NOMO-1 treated with DMSO at 0.1 percent for 48 hours (cell line): Measurements from ENCODE around the gene NCAM2.

Source experiments
- DNase-seq: peaks from one replicate; lab custom pipeline; 2025; ENCODE audit not compliant: unreplicated experiment; lab: John Stamatoyannopoulos, UW

Gene NCAM2

DNA sequence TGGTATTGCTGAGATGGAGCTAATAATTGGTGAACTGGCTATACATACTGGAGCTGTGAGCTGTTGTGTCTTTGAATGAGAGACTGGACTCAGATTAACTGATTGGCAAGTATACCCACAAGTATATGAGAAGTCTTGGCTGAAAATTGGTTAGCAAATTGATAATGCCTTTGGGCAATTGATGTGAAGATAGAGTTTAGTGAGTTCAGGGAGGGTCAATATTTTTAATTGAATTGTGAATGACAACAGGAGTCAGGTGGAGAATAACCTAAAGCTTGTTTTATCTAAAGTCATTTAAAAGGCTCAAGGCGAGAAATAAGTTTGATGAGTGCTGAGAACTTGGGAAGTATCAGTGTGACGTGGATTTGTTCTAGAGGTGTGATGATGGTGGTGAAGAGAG lies 27.5 kb downstream of the NCAM2 start:
- no peak for DNase-seq

DNA sequence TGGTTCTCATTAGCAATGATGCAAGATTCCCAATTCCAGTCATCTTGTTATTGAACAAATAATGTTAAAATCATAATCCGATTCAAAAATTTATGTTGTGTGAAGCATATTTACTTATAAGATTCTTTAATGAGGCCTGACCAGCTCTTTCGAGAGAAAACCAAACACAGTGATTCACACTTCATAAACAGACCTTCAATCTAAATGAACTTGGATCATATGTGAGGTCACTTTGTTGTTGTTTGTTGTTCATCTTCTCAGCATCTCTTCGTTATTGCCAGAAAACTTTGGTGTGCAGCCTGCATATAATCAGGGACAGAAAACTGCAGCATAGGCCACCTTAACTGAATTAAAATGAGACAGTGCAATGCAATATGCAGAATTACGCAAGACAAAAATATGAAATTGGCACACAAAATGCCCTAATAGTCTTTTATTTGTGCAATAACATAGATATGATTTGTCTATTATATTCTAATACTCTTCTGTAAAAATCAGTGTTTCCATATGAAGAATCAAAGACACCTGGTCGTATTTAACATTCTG lies 30.1 kb downstream of the NCAM2 start:
- no peak for DNase-seq

DNA sequence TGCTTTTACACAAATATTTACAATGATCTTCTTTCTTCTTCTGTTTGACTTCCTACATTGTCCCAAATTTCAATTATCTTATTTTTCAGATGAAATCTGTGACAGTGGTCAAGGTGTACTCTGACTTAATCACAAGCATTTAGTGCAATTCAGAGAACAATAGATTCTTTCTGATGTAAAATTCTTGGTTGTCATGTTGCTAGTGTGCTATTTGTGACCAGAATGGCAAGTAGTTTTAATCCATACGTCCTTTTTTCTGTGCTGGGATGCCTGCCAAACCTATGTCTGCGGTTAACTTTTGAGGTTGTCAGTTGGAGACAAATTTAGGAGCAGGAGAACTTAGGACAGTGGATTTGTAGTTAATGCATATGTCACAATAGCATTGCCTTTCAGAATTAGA lies 31.0 kb downstream of the NCAM2 start:
- DNase-seq = peak; percentile 88

DNA sequence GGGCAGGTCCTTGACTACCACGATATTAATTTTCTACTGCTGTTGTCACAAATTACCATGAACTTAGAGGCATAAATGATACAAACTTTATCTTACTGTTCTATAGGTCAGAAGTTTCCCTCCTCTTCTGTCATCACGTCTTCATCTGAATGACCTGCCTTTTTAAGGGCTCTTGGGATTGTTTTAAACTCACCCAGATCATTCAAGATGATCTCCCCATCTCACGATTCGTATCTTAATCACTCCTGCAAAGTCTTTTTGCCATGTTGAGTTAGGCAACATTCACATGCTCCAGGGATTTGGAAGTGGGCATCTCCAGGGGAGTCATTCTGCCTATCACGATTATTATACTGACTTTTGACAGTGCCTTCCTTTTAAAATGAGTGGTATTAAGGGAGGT lies 32.1 kb downstream of the NCAM2 start:
- DNase-seq = no peak

DNA sequence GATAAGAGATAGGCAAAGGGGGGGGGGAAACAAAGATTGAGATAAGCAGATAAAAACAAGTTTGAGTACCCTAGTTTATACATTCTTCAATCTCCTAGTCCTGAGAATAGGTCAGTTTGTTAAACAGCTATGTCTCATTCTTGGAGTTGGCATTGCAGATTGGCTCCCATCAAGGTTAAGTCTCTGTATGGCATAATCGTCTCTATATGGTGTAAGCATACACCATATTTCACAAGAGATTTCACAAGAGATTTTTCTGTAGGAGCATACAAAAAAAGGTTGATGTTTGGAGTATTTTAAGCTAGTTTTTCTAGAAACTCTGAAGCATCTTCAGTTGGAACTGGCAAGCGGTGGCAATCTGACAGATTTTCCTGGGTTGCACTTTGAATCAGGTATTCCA lies 35.8 kb downstream of the NCAM2 start:
- DNase-seq = peak; percentile 84

DNA sequence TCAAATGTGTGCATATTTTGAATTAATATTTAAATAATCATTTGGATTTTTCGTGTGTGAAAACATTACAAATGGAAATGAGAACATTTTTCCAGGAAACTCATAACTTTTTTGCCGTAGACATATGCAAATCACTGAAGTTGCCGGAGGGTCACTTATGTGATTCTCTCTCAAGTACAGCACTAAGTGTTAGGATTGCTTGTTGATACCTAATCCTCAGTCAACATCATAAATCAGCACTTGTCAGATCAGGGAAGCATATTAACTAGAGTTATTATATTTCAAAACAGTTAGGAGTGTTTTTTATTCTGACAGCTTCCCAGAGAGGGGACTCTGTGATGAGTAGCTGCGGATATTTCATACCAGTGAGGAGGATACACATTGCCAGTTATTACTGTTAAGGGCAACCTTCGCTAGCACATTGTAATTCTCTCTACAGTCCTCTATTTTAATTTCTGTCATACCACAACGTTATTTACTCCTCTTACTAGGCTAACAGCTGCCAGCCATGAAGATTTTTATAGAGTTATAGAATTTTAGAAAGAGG lies 41.5 kb downstream of the NCAM2 start:
- DNase-seq = no peak

DNA sequence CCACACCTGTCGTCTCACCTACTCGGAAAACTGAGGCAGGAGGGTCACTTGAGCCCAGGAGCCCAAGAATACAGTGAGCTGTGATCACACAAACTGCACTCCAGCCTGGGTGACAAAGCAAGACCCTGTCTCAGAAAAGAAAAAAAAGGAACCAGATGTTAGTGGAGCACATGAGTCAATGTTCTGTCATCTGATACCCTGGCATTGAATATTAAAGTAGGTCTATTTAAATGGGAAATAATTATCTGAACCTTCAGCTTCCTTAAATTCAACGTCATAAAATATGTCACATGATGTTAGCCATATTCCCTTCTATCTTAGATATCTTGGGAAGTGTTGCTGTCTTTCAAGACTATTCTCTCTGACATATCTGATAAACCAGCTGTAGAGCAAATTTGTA lies 47.3 kb downstream of the NCAM2 start:
- DNase-seq = peak; percentile 51

DNA sequence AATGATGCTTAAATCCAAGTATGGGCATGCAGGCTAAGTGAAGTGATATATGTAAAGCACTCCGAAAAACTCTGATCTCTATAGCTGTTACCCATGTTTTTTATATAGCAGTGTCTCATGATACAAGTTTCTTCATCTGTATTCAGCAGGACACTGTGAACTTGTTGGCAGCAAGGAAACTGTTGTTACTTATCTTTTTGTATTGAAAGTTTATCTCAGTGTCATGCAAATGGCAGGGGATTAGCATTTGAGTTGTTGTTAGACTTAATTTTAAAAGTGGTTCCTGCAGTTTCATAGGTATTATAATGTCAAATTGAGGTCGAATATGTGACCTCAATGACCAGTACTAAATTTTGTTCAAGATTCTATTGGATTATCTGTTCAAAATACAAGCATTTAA lies 47.9 kb downstream of the NCAM2 start:
- no peak for DNase-seq

DNA sequence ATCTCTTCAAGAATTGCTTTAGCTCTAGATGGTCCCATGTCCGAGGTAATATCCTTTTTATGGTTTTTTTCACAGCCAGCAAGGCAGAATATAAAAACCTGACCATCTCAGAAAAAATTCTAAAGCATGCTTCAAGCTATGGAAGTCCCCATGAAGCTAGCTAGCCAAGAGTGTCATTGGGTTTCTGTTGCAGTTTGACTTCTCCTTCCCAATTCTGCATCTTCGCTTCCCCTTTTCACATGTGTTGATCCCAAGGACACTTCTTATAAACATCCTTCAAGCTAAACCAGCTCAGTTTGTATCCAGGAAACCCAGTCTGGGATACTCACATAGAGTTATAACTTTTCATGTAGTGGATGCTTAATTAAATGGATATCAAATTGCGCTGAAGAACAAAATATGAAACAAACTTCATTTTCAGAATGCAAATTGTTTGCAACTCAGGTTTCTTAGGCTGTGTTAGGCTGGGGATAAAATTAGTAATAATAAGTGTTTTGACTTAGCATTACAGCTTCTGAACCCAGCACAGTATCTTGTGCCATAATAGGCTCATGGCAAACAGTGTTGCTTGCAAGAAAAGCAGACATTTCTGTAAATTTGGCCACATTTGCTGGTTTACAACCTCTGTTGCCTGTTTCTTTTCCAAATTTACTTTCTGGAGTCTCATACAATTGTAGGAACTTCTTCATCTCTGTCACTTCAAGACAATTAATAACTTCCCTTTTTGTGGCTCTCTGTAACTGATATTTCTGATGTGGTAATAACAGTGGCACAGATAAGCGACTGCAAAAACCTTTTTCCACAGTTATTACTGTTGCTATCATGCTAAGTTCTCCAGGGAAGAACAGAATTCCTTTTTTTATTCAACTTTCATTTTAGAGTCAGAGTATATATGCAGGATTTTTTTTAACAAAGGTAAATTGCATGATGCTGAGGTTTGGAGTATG lies 53.2 kb downstream of the NCAM2 start:
- peak; percentile 92 for DNase-seq

DNA sequence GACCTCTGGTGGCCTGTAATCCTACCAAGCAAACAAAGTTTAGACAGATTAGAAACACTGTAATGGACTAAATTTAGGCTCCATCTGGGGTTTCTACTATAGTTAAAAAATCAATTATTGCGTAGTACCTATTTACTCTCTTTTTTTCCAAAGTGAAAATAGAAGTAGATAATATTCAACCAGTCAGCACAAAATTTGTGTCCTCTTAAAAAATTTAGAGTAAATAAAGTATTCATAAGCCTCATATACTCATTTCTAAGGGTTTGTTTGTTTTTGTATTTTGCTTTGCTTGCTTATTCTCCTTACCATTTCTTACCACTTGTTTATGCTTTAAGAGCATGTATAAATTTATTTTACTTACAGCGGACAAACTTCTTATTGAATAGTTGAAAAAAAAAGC lies 54.5 kb downstream of the NCAM2 start:
- DNase-seq = peak; percentile 12

DNA sequence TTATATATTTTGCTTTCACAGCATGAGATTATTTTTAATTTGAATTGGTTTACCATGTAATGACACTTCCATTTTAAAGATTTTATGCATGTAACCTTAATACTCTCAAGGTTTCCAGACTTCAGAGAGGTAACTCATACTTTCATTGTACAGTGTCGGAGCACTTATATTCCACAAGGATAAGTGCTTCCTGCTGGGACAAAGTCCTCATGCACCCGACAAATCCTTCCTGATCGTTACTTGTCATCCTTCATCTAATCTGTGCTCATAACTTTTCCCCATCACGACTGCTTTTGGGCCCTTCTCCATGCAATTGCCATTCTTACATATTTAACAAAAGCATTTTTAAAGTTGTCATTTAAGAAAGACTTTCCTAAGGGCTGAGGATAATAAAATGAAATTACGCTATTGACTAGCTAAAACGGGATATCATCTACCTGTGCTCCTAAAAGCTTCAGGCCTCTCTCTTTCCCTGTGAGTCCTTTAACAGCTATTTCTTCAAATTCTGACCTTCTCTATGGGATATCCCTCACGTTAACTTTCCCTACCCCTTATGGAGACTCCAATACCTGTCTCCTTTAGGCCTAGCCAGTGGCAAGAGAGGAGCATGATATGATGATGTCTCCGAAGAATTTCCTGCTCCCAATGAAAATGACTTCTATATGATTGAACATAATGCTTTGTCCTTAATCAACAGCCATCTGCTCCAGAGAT lies 59.3 kb downstream of the NCAM2 start:
- no peak for DNase-seq

DNA sequence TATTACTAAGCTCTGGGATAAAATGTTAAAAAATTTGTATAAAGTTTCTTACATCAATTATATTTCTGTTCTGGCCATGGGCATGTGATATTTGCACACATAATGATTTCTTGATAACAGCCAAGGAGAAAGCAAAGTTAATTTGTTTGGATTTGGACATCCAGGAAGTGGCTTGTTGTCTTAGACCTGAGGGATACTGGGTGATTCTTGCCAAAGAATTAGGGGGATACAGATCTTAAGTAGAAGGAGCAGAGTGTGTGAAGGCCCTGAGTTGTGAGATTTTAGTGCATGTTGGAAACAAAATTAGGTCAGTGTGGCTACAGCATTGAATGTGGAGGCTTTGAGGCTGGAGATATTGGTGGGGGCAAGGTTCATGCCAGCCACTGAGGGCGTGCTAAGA lies 65.6 kb downstream of the NCAM2 start:
- no peak for DNase-seq

DNA sequence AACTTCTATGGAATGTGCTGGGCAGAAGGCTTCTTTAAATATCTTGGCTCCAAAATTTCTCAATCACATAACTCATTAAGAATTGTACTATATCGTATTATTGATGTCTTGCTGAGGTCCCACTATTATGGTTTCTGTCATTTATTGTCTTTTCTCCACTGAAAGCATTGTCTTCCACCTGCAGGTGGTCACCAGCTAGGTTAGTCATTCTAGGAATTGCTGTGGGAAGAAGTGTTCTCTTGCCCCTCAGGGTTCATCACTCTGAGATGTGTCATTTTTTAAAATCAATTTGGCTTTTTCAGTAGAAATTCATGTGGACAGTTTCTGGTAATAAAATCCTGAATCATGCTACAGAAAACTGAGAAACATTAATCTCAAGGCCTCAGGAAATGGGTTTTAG lies 66.1 kb downstream of the NCAM2 start:
- DNase-seq = no peak

DNA sequence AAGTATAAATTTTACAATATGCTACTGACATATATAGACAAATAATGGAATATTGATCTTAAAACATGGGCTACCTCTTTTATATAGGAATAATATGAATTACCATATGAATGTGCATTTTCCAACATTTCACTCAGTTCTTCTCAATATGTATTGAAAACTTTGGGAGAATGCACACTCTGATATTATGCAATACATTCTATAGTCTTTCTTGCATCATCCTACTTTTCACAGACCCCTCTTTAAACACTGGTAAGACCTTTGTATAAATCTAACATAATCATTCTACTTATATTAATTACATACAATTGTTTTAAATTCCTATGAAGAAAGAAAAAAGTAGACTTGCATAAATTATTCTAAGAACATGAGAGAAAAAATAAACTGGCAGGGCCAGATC lies 69.2 kb downstream of the NCAM2 start:
- DNase-seq = no peak

DNA sequence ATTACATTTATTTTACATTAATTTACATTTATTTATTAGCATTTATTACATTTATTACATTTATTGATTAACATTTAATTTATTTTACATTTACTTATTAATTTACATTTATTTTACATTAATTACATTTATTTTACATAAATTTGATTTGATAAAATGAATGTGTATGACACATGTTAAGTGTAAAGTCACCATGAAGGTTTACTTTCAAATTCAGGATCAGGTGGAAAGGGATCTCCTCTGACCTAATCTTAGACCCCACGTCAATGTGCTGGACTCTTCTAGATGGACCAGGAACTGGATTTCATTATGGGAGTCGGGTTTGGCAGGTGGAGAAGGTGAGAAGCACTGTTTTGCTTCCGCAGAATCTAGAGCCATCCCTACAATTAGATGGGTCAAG lies 76.1 kb downstream of the NCAM2 start:
- no peak for DNase-seq

DNA sequence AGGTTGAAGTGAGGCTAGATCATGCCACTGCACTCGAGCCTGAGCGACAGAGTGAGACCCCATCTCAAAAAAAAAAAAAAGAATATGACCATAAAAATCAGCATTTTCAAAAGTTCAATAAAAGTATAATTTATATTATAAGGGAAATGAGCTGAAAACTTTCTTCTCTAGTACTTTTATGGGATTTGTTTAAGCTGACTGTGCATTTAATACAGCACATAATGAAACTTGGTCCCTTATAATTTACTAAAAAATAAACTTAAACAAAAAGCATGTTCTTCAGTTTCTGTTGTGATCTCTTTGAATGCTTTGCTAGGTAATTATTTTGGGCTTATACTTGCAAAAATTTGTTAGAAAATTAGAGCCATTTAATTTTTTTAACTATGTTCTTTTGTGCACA lies 77.8 kb downstream of the NCAM2 start:
- no peak for DNase-seq

DNA sequence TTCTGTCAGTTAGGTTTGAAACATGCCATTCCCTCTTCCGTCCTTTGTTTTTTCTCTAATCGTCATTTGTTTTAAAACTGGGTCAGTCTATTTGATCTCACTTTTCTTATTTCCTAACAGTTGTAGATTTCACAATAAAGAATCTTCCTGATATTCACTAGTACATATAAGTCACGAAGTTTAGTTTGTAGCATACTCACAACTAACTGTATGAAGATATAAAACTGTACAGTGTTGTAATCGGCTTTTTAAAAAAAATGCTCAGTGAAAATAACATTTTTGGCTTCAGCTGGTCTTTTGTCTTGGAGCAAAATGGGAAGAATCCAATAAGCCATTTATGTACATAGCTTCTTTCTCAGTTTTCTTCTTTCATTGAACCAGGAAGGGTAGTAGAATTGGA lies 78.3 kb downstream of the NCAM2 start:
- peak; percentile 26 for DNase-seq

DNA sequence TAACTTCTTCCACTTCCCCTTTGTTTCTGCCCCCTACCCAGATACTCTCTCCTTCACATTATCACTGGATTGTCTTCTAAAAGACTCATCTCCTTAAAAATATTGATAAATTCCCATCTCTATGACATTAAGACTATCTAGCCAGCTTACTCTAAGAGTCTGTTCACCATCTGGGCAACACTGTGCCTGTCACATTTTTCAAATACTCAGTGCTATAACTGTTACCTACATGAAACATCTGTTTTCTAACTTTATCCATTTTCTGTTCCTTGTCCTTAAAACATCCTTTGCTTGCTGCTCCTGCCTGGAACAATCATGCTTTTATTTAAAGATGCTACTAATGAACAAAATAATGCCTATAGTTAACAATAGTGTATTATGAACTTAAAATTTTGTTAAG lies 81.4 kb downstream of the NCAM2 start:
- DNase-seq = no peak

DNA sequence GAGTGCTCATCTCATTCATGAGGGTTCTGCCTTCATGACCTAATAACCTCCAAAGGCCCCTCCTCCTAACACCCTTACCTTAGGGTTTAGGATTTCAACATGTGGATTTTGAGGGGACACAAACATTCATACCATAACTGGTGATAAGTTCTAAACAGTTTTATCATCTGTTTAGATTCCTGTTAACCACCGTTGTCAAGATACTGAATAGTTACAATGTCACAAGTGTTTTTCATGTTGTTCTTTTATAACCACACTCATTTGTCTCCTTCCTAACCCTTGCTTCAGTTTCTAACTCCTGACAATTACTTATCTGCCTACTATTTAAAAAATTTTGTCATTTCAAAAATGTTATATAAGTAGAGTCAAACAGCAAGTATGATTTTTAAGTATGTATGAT lies 86.0 kb downstream of the NCAM2 start:
- peak; percentile 19 for DNase-seq

DNA sequence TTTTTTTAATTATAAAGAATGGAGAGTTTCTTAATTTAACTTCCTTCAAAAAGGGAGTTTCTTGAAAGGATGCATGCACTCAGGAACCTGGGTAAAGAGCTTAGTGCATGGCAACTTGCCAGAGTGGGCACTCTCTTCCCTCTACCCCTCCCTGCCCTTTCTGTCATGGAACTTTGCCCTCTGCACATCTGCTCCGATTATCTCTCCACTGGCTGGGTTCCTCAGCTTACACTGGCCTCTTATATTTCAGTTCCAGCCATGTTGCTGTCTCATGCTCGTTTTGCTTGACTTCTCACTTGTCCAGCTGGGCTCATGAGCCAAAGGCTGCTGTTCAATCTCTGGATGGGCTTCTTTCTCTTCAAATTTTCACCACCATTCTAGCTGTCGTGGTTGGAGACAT lies 87.0 kb downstream of the NCAM2 start:
- DNase-seq = no peak

DNA sequence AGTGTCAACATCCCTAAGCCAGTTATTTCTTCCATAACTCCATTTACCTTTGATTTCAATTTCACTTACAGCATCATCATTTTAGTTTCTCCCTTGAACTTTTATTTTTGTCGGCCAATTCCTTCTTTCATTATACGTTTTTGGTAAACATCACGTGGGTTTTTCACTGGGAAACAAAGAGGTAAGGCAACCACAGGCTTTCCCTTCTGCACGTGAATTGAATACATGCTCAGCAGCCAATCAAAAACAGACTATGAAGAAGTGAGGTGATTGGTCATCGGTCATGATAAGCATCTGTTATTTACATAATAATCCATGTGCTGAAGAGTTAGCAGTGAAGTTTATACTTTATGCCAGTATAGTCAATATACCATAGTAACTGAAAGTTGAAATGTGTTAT lies 98.7 kb downstream of the NCAM2 start:
- DNase-seq = no peak

DNA sequence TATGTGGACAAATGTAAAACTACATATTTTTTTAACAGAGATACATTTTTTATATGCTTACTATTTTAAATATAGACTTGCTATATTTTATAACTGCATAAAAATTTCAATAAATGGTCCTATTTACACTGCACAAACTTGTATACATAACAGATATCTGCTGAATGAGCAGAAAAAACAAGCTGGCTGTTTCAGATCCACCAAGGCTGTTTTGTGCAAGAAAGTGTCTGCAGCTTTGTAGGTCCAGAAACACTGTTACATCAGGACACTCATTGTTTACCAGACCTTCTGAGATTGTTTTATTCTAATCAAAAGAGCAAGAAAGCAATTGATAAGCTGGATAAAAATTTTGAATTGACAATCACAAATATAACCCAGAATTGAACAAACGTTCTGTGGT lies 99.3 kb downstream of the NCAM2 start:
- DNase-seq = no peak
